Activated CD4-positive, alpha-beta T cell treated with anti-CD3 and anti-CD28 coated beads for 36 hours (primary cell): ENCODE data around the gene RASGRF1. TPM values are rescaled to one million over a fixed set of nuclear protein-coding genes. Genes with fewer than 3 reads are reported as not detected.

Source experiments
- ATAC-seq: fragments of 200-7000 bp; cut with Tn5 transposase; one replicate; pipeline ENCODE4 v1.10.0; 2021; ENCODE audit warnings: mild to moderate bottlenecking, moderate library complexity
- CTCF ChIA-PET: fragments of 350-600 bp; sonication (Branson Sonifier 250); formaldehyde crosslinking; loops from one replicate; lab custom pipeline; 2021; ENCODE audit warnings: antibody characterized with exemption; lab: Charles Lee
- POLR2A ChIA-PET: fragments of 350-600 bp; sonication (Branson Sonifier 250); formaldehyde crosslinking; loops from one replicate; lab custom pipeline; 2021; ENCODE audit warnings: antibody characterized with exemption, inconsistent platforms; lab: Charles Lee
- DNase-seq: peaks from one replicate; pipeline ENCODE4 v3.0.0-alpha.2; 2020
- H3K27ac Mint-ChIP-seq: one replicate; pipeline ENCODE4 v1.8.0; 2021; ENCODE audit warnings: mixed read lengths
- H3K27me3 Mint-ChIP-seq: one replicate; pipeline ENCODE4 v1.8.0; 2021; ENCODE audit warnings: mixed read lengths
- H3K36me3 Mint-ChIP-seq: one replicate; pipeline ENCODE4 v1.8.0; 2021; ENCODE audit warnings: low read depth, mixed read lengths
- H3K4me1 Mint-ChIP-seq: one replicate; pipeline ENCODE4 v1.8.0; 2021; ENCODE audit warnings: mixed read lengths
- H3K4me3 Mint-ChIP-seq: one replicate; pipeline ENCODE4 v1.8.0; 2021; ENCODE audit warnings: mild to moderate bottlenecking, moderate library complexity, mixed read lengths
- H3K9me3 Mint-ChIP-seq: one replicate; pipeline ENCODE4 v1.8.0; 2021; ENCODE audit warnings: low read depth, mixed read lengths
- intact Hi-C, 2 experiments: fragments of 100-400 bp; cut with DNase I in 1 of 2; cut with micrococcal nuclease in 1 of 2; formaldehyde crosslinking; loops; one replicate each; pipeline versions ENCODE4 v1.14.2 to v1.15.1; 2022 to 2024; cut with DNase I, micrococcal nuclease
- total RNA-seq, 2 experiments: library from RNA; stranded (reverse); gene quantifications; one replicate each; pipeline ENCODE4 v1.2.3, GENCODE V29; 2021

RASGRF1 gene
- total RNA-seq, 2 experiments from 2014 or later: not detected

GRCh38 chr15:79023546-79023890, 67.1 kb downstream of the RASGRF1 start:
- H3K36me3 Mint-ChIP-seq: no peaks in the 10 kb centered on the region
- intact Hi-C loops: no loop called here
- DNase-seq (no peak), ATAC-seq (no peak)
- H3K4me3 Mint-ChIP-seq: no peak overlapping the region
- H3K9me3 Mint-ChIP-seq: peaks cover 7% of the 10 kb centered on the region
- peaks cover 5% of the 10 kb centered on the region for H3K27me3 Mint-ChIP-seq
- no peak overlapping the region for H3K27ac Mint-ChIP-seq
- no peaks in the 10 kb centered on the region for H3K4me1 Mint-ChIP-seq
- POLR2A ChIA-PET: no interaction called here
- CTCF ChIA-PET: interaction anchor here (0.9 kb wide), 1 partner anchor 161 kb away, joined by 3 read pairs; no protein-coding TSS in a partner anchor

DNA sequence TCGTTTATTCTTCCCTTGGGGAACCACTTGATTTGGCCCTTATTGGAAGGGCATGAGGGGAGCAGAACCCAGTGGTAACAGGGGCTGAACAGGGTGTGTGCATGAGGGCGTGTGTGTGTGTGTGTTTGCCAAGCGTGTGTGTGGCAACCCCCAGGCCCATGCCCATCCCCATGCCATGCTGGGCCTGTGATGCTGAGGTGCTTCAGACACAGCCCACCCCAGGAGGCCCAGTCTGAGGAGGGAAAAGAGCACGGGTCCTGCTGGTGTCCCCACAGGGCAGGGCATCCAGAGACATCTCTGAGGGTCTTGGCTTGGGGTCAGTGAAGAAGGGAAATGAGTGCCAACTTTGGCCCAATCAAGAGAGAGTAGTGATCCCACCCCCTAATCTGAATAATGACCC, 71.6 kb downstream of the RASGRF1 start:
- Mint-ChIP-seq H3K27ac (no peak overlapping the region), H3K4me1 (no peaks in the 10 kb centered on the region), H3K36me3 (no peaks in the 10 kb centered on the region), H3K27me3 (peaks cover 2% of the 10 kb centered on the region), H3K9me3 (peaks cover 2% of the 10 kb centered on the region), H3K4me3 (no peak overlapping the region)
- POLR2A ChIA-PET: no interaction called here
- CTCF ChIA-PET: no interaction called here
- DNase-seq: no peak
- intact Hi-C loops: no loop called here
- no peak for ATAC-seq

- no peak for DNase-seq
- intact Hi-C loops: no loop called here
- H3K27ac Mint-ChIP-seq: no peak overlapping the region
- H3K4me3 Mint-ChIP-seq: no peak overlapping the region
- no peaks in the 10 kb centered on the region for H3K27me3 Mint-ChIP-seq
- no peaks in the 10 kb centered on the region for H3K9me3 Mint-ChIP-seq
- no peaks in the 10 kb centered on the region for H3K36me3 Mint-ChIP-seq
- ChIA-PET POLR2A (no interaction called here), CTCF (interaction anchor here (0.6 to 0.7 kb wide), 2 partner anchors 167 to 578 kb away, joined by 3 read pairs; no protein-coding TSS in a partner anchor)
- ATAC-seq: no peak
- no peaks in the 10 kb centered on the region for H3K4me1 Mint-ChIP-seq
Observed at GRCh38 chr15:79017953-79018352, 72.6 kb downstream of the RASGRF1 start.

DNA sequence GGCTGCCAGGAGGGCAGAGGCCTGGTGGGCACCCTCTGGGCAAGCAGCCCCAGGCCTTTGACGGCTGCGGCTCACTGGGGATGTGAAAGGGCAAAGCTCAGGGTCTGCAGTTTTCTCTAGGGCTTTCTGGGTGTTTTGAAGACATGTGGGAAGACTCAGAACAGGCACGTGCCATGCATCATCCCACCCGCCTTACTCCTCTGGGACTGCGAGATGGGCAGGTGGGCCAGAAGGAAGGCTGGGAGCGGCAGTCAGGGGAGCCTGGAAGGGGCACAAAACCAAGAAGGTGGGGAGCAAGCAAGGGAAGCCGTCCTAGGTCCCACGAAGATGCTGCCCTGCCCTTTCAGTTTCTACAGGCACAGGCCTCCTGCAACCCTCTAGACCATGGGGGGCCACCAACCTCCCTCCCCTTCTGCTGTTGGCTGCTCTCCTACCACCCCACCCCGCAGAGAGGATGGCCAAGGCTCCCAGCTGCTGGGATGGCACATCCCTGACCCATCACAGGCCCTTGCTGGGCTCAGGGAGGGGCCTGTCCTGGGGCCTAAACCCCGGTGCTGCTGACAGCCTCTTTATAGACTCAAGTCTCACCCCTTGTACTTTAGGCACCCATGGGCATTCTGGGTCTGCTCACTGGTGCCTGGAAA, 73.9 kb downstream of the RASGRF1 start:
- no peak overlapping the region for H3K27ac Mint-ChIP-seq
- DNase-seq: no peak
- intact Hi-C loops: no loop called here
- ATAC-seq: no peak
- POLR2A ChIA-PET: no interaction called here
- H3K27me3 Mint-ChIP-seq: no peaks in the 10 kb centered on the region
- CTCF ChIA-PET: no interaction called here
- no peak overlapping the region for H3K4me3 Mint-ChIP-seq
- no peaks in the 10 kb centered on the region for H3K36me3 Mint-ChIP-seq
- H3K9me3 Mint-ChIP-seq: no peaks in the 10 kb centered on the region
- H3K4me1 Mint-ChIP-seq: no peaks in the 10 kb centered on the region

DNA sequence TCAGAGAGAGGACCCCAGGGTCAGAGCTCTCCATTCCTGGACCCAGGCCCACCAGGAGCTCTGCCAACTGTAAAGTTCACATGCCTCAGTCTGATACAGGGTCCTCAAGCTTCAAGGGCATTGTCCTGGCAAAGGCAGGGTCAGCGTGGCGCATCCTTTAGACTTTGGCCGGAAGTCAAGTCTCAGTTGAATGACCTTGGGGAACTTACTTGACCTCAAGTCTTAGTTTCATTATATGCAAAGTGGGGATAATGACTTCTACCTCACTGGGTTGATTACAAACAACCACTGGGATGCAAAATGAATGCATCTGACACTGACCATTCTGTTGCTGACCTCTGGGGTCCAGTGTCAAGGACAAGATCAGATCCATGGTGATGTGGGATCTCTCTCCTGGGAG, 75.2 kb downstream of the RASGRF1 start:
- Mint-ChIP-seq H3K27me3 (peaks cover 3% of the 10 kb centered on the region), H3K36me3 (no peaks in the 10 kb centered on the region), H3K4me3 (no peak overlapping the region), H3K27ac (no peak overlapping the region), H3K9me3 (no peaks in the 10 kb centered on the region), H3K4me1 (no peaks in the 10 kb centered on the region)
- POLR2A ChIA-PET: no interaction called here
- ATAC-seq (no peak), DNase-seq (no peak)
- CTCF ChIA-PET: interaction anchor here (0.7 kb wide), 1 partner anchor 511 kb away, joined by 3 read pairs; no protein-coding TSS in a partner anchor
- intact Hi-C loops: no loop called here

- no peaks in the 10 kb centered on the region for H3K9me3 Mint-ChIP-seq
- no peak overlapping the region for H3K27ac Mint-ChIP-seq
- ChIA-PET POLR2A (no interaction called here), CTCF (interaction anchor here (1.5 kb wide), 1 partner anchor 174 kb away, joined by 3 read pairs; no protein-coding TSS in a partner anchor)
- no peak overlapping the region for H3K4me3 Mint-ChIP-seq
- peaks cover 3% of the 10 kb centered on the region for H3K27me3 Mint-ChIP-seq
- intact Hi-C loops: no loop called here
- no peak for ATAC-seq
- no peaks in the 10 kb centered on the region for H3K36me3 Mint-ChIP-seq
- DNase-seq: no peak
- no peaks in the 10 kb centered on the region for H3K4me1 Mint-ChIP-seq
Observed at GRCh38 chr15:79010278-79010677, 80.3 kb downstream of the RASGRF1 start.

GRCh38 chr15:79009379-79009778, 81.2 kb downstream of the RASGRF1 start:
- no peaks in the 10 kb centered on the region for H3K9me3 Mint-ChIP-seq
- no peak for ATAC-seq
- no peak overlapping the region for H3K4me3 Mint-ChIP-seq
- CTCF ChIA-PET: no interaction called here
- no peak for DNase-seq
- H3K27ac Mint-ChIP-seq: no peak overlapping the region
- POLR2A ChIA-PET: no interaction called here
- peaks cover 6% of the 10 kb centered on the region for H3K4me1 Mint-ChIP-seq
- intact Hi-C loops: no loop called here
- H3K36me3 Mint-ChIP-seq: no peaks in the 10 kb centered on the region
- peaks cover 3% of the 10 kb centered on the region for H3K27me3 Mint-ChIP-seq

- no peaks in the 10 kb centered on the region for H3K9me3 Mint-ChIP-seq
- DNase-seq (no peak), ATAC-seq (no peak)
- no peak overlapping the region for H3K27ac Mint-ChIP-seq
- H3K36me3 Mint-ChIP-seq: no peaks in the 10 kb centered on the region
- ChIA-PET CTCF (no interaction called here), POLR2A (no interaction called here)
- H3K4me3 Mint-ChIP-seq: no peak overlapping the region
- intact Hi-C loops: no loop called here
- H3K27me3 Mint-ChIP-seq: peaks cover 3% of the 10 kb centered on the region
- H3K4me1 Mint-ChIP-seq: peaks cover 7% of the 10 kb centered on the region
Observed at GRCh38 chr15:79008659-79009058, 81.9 kb downstream of the RASGRF1 start.

DNA sequence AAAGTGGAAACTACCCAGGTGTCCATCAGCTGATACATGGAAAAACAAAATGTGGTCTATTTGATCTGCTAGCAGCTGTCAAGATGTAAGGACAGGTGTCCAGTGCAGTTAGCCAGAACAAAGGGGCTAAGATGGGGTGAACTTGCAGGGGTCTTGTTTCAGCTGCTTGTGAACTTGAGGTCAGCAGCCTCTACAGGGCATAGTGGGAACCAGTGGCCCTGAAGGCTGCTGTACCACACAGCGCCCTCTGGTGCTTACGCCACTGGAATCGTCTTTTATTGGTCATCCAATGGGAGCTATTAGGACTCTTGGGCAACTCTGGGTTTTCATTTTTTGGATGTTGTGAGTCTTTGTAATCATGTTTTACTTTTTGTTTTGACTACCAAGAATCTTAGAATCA, 83.5 kb downstream of the RASGRF1 start:
- ATAC-seq: peak; percentile 58
- intact Hi-C loops: no loop called here
- DNase-seq: peak; percentile 68
- H3K4me3 Mint-ChIP-seq: no peak overlapping the region
- POLR2A ChIA-PET: interaction anchor here (0.9 kb wide), 1 partner anchor 13 kb away, joined by 3 read pairs; no protein-coding TSS in a partner anchor
- no peaks in the 10 kb centered on the region for H3K36me3 Mint-ChIP-seq
- H3K9me3 Mint-ChIP-seq: no peaks in the 10 kb centered on the region
- peaks cover 3% of the 10 kb centered on the region for H3K27me3 Mint-ChIP-seq
- CTCF ChIA-PET: interaction anchor here (0.6 to 0.9 kb wide), 4 partner anchors 19 to 162 kb away, joined by 3 to 4 read pairs (median 4); no protein-coding TSS in a partner anchor
- H3K27ac Mint-ChIP-seq: no peak overlapping the region
- H3K4me1 Mint-ChIP-seq: peaks cover 7% of the 10 kb centered on the region

GRCh38 chr15:79006071-79006470, 84.5 kb downstream of the RASGRF1 start:
- no peak overlapping the region for H3K27ac Mint-ChIP-seq
- intact Hi-C loops: no loop called here
- CTCF ChIA-PET: interaction anchor here (0.9 kb wide), 1 partner anchor 20 kb away, joined by 3 read pairs; no protein-coding TSS in a partner anchor

GRCh38 chr15:79004336-79004735, 86.2 kb downstream of the RASGRF1 start:
- no peaks in the 10 kb centered on the region for H3K27me3 Mint-ChIP-seq
- DNase-seq (no peak), ATAC-seq (peak; percentile 77)
- H3K27ac Mint-ChIP-seq: no peak overlapping the region
- intact Hi-C loops: no loop called here
- no peaks in the 10 kb centered on the region for H3K9me3 Mint-ChIP-seq
- H3K4me3 Mint-ChIP-seq: no peak overlapping the region
- ChIA-PET POLR2A (no interaction called here), CTCF (no interaction called here)
- no peaks in the 10 kb centered on the region for H3K36me3 Mint-ChIP-seq
- H3K4me1 Mint-ChIP-seq: peaks cover 7% of the 10 kb centered on the region

More at GRCh38 chr15:79006071-79006470, 84.5 kb downstream of the RASGRF1 start:
- H3K9me3 Mint-ChIP-seq: no peaks in the 10 kb centered on the region
- H3K4me1 Mint-ChIP-seq: peaks cover 7% of the 10 kb centered on the region
- no peak overlapping the region for H3K4me3 Mint-ChIP-seq
- peaks cover 2% of the 10 kb centered on the region for H3K27me3 Mint-ChIP-seq
- no peaks in the 10 kb centered on the region for H3K36me3 Mint-ChIP-seq
- ATAC-seq (no peak), DNase-seq (no peak)
- POLR2A ChIA-PET: no interaction called here

GRCh38 chr15:79003896-79004295, 86.7 kb downstream of the RASGRF1 start:
- intact Hi-C loops: no loop called here
- POLR2A ChIA-PET: no interaction called here
- no peak overlapping the region for H3K27ac Mint-ChIP-seq
- H3K36me3 Mint-ChIP-seq: no peaks in the 10 kb centered on the region
- DNase-seq (no peak), ATAC-seq (no peak)
- no peaks in the 10 kb centered on the region for H3K9me3 Mint-ChIP-seq
- H3K4me1 Mint-ChIP-seq: peaks cover 7% of the 10 kb centered on the region
- CTCF ChIA-PET: no interaction called here
- H3K4me3 Mint-ChIP-seq: no peak overlapping the region
- no peaks in the 10 kb centered on the region for H3K27me3 Mint-ChIP-seq
